Esophagus muscularis mucosa (tissue), 3 donors: ENCODE measurements around the gene PAAF1.
"Not testable (repeated sequence)": the region's sequence is repeated elsewhere in the genome, so short reads cannot be mapped to it uniquely, and the experiment has no call there.

Experiments used
- CTCF ChIP-seq, 3 experiments: fragments of 200-600 bp in 2 of 3; fragments of 450-650 bp in 1 of 3; sonication (generic) in 2 of 3; IDR thresholded peaks; one replicate each; pipeline ENCODE4 v1.5.1; 2017 to 2019; ENCODE audit warnings: antibody characterized with exemption in 3 of 3, mild to moderate bottlenecking in 2 of 3, moderate library complexity in 1 of 3
- POLR2A ChIP-seq: fragments of 450-650 bp; IDR thresholded peaks from one replicate; pipeline ENCODE4 v1.6.1; 2017; ENCODE audit warnings: antibody characterized with exemption, moderate library complexity, mild to moderate bottlenecking, low read depth

GRCh38 chr11:73936047-73936446, 59.2 kb downstream of the PAAF1 start:
- not testable (repeated sequence) for TF ChIP-seq POLR2A; CTCF (IDR thresholded peaks at IDR 0.05)
